OCI-LY7 (cell line): Measurements from ENCODE around the gene TMEM204. TPM values are rescaled to one million over a fixed set of nuclear protein-coding genes. Genes with fewer than 3 reads are reported as not detected.

Source experiments
- BruUV-seq: library from RNA; stranded (reverse); fragments of 400-500 nt; replicated peaks from 2 replicates; lab custom pipeline; 2021; lab: Mats Ljungman, UMichigan
- CTCF ChIA-PET: fragments of 300-600 bp; sonication (Branson Sonifier 250); formaldehyde crosslinking; loops from one replicate; lab custom pipeline; 2022; ENCODE audit warnings: antibody characterized with exemption; ENCODE audit not compliant: unreplicated experiment; lab: Charles Lee
- POLR2A ChIA-PET: fragments of 300-600 bp; sonication (Branson Sonifier 250); formaldehyde crosslinking; loops from one replicate; lab custom pipeline; 2022; ENCODE audit warnings: antibody characterized with exemption; lab: Charles Lee
- DNase-seq: peaks from one replicate; pipeline ENCODE4 v3.0.0-alpha.2; 2015; ENCODE audit warnings: low spot score
- H2AFZ ChIP-seq: fragments of 200-600 bp; sonication (generic), shearing (Covaris generic); 2 replicates; pipeline ENCODE4 v1.6.1; 2014; ENCODE audit warnings: mild to moderate bottlenecking, antibody characterized with exemption, low read length, moderate library complexity
- H3K27ac ChIP-seq: fragments of 200-600 bp; sonication (generic); 2 replicates; pipeline ENCODE4 v1.5.1; 2014; ENCODE audit warnings: mixed run types, low read depth, mild to moderate bottlenecking, moderate library complexity, low read length, inconsistent platforms; ENCODE audit not compliant: poor library complexity, severe bottlenecking
- H3K36me3 ChIP-seq: fragments of 200-600 bp; sonication (generic); 2 replicates; pipeline ENCODE4 v1.6.1; 2014; ENCODE audit warnings: mild to moderate bottlenecking, antibody characterized with exemption, low read length, moderate library complexity, mixed read lengths; ENCODE audit not compliant: insufficient read depth
- H3K4me1 ChIP-seq: fragments of 200-600 bp; sonication (generic); 2 replicates; pipeline ENCODE4 v1.5.1; 2014; ENCODE audit warnings: mild to moderate bottlenecking, low read length; ENCODE audit not compliant: insufficient read depth, poor library complexity, severe bottlenecking
- H3K4me2 ChIP-seq: fragments of 200-600 bp; sonication (generic); 2 replicates; pipeline ENCODE4 v1.6.1; 2014; ENCODE audit warnings: mild to moderate bottlenecking, low read length
- H3K4me3 ChIP-seq: fragments of 200-600 bp; sonication (generic); 2 replicates; pipeline ENCODE4 v1.5.1; 2014; ENCODE audit warnings: mild to moderate bottlenecking, low read depth, low read length; ENCODE audit not compliant: poor library complexity, severe bottlenecking
- H3K79me2 ChIP-seq: fragments of 200-600 bp; sonication (generic); 2 replicates; pipeline ENCODE4 v1.6.1; 2016; ENCODE audit warnings: low read depth, mild to moderate bottlenecking, low read length, moderate library complexity, mixed read lengths; ENCODE audit not compliant: insufficient read depth
- H3K9me2 ChIP-seq: fragments of 200-600 bp; sonication (generic); 2 replicates; pipeline ENCODE4 v1.6.1; 2016; ENCODE audit warnings: mild to moderate bottlenecking, low read length, mixed read lengths; ENCODE audit not compliant: insufficient read depth
- H3K9me3 ChIP-seq: fragments of 200-600 bp; sonication (generic); 2 replicates; pipeline ENCODE4 v1.6.1; 2014; ENCODE audit warnings: mild to moderate bottlenecking, mixed run types, low read length, mixed read lengths
- H4K20me1 ChIP-seq: fragments of 200-600 bp; sonication (generic); 2 replicates; pipeline ENCODE4 v1.6.1; 2014; ENCODE audit warnings: mild to moderate bottlenecking, antibody characterized with exemption, low read length, moderate library complexity, mixed read lengths; ENCODE audit not compliant: insufficient read depth
- EZH2phosphoT487 ChIP-seq: fragments of 200-600 bp; sonication (generic); IDR thresholded peaks from 2 replicates; pipeline ENCODE4 v1.6.1; 2018; ENCODE audit warnings: low read depth, borderline replicate concordance, mild to moderate bottlenecking, mixed run types, antibody characterized with exemption, low read length, moderate library complexity, mixed read lengths
- intact Hi-C: fragments of 100-400 bp; cut with micrococcal nuclease; formaldehyde crosslinking; loops from one replicate; pipeline ENCODE4 v1.10.0; 2022; ENCODE audit not compliant: unreplicated experiment
- total RNA-seq, 2 experiments: library from RNA; depleted of rRNA in 1 of 2; stranded (reverse); fragments of >200 nt in 1 of 2; shearing (Covaris generic) in 1 of 2; gene quantifications; 2 replicates each; pipeline ENCODE4 v1.2.3, GENCODE V29; 2014 to 2022
- TF ChIP-seq, protein P1 (sequence below): fragments of 200-600 bp; sonication (generic); conservative IDR thresholded peaks from 2 replicates; pipeline ENCODE4 v1.5.1; 2014; ENCODE audit warnings: mild to moderate bottlenecking, antibody characterized with exemption, low read length, moderate library complexity, mixed read lengths

TMEM204 gene
- total RNA-seq, 2 experiments from 2014 or later: not detected

DNA sequence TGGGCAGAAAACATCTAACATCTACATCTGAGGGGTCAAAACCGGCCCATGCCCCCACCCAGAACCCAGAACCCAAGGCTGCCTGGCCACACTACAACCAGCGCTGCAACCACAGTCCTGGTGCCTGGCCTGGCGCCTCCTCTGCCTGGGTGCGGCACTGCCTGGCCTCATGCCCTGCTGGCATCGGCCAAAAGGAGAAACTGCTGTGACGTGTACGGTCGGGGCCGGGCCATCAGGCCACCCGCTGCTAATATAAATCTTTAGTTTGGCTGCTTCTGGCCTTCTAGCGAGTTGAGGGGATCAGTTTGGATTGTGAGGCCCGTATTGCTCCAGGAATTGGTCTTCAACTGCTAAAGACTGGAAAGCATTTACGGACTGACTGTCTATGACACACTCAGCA is 22.8 kb downstream of the TMEM204 start:
- no peaks in the 10 kb centered on the region for H3K79me2 ChIP-seq
- ChIA-PET POLR2A (interaction anchor here (0.6 kb wide), 1 partner anchor 456 kb away, joined by 3 read pairs; no protein-coding TSS in a partner anchor), CTCF (no interaction called here)
- no peak overlapping the region for H3K4me3 ChIP-seq
- H3K9me3 ChIP-seq: no peaks in the 10 kb centered on the region
- no peaks in the 10 kb centered on the region for H3K9me2 ChIP-seq
- TF ChIP-seq EZH2phosphoT487: no peak
- intact Hi-C loops: no loop called here
- no peak overlapping the region for H2AFZ ChIP-seq
- DNase-seq: no peak
- BruUV-seq: no TSS peak
- H4K20me1 ChIP-seq: no peaks in the 10 kb centered on the region
- no peak overlapping the region for H3K4me2 ChIP-seq
- H3K4me1 ChIP-seq: no peaks in the 10 kb centered on the region
- no peaks in the 10 kb centered on the region for H3K36me3 ChIP-seq
- no peak overlapping the region for H3K27ac ChIP-seq

DNA sequence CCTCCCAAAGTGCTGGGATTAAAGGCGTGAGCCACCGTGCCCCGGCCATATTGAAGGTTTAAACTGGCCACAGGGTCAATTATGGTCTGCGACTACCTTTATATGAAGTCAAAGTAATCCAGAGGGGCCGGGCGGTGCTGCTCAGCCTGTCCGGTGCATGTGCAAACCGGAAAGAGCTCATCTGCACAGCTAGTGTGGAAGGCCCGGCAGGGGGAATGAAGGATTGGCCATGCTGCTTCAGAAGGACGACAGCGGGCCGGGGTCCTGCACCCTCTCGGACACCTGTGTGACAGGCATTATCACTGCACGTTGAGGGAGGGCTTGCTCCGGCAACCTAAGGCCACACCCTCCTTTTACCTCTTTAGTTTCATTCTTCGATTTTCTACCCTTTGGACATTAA is 23.6 kb downstream of the TMEM204 start:
- POLR2A ChIA-PET: no interaction called here

DNA sequence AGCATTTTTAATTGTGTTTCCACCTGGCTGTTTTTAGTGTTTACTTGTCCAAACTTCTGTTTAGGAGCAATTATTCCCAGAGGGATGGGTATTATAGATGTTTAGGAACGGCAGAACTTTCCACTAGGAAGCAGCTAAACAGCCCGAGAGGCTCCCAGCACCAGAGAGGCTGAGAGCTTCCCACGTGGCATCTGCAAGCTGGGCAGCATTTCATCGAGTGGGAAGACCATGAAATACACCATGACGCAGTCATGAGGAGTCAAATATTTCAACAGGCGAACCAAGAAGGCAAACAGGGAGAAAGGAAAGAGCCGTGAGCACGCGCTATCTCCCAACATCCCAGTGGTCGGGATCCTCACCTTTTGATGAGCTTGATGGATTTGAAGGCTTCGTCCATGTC is 24.1 kb downstream of the TMEM204 start:
- H3K27ac ChIP-seq: no peak overlapping the region
- intact Hi-C loops: no loop called here
- BruUV-seq: no TSS peak
- no peaks in the 10 kb centered on the region for H3K9me3 ChIP-seq
- POLR2A ChIA-PET: no interaction called here
- H3K4me2 ChIP-seq: no peak overlapping the region
- TF ChIP-seq EZH2phosphoT487: no peak
- TF ChIP-seq, protein P1, sequence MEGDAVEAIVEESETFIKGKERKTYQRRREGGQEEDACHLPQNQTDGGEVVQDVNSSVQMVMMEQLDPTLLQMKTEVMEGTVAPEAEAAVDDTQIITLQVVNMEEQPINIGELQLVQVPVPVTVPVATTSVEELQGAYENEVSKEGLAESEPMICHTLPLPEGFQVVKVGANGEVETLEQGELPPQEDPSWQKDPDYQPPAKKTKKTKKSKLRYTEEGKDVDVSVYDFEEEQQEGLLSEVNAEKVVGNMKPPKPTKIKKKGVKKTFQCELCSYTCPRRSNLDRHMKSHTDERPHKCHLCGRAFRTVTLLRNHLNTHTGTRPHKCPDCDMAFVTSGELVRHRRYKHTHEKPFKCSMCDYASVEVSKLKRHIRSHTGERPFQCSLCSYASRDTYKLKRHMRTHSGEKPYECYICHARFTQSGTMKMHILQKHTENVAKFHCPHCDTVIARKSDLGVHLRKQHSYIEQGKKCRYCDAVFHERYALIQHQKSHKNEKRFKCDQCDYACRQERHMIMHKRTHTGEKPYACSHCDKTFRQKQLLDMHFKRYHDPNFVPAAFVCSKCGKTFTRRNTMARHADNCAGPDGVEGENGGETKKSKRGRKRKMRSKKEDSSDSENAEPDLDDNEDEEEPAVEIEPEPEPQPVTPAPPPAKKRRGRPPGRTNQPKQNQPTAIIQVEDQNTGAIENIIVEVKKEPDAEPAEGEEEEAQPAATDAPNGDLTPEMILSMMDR: no peak
- H4K20me1 ChIP-seq: no peaks in the 10 kb centered on the region
- CTCF ChIA-PET: no interaction called here
- H3K4me3 ChIP-seq: no peak overlapping the region
- H3K36me3 ChIP-seq: no peaks in the 10 kb centered on the region
- H3K9me2 ChIP-seq: no peaks in the 10 kb centered on the region
- no peak overlapping the region for H2AFZ ChIP-seq
- no peaks in the 10 kb centered on the region for H3K4me1 ChIP-seq
- no peaks in the 10 kb centered on the region for H3K79me2 ChIP-seq
- DNase-seq: no peak

More for the DNA sequence above, 23.6 kb downstream of the TMEM204 start:
- CTCF ChIA-PET: no interaction called here
- Histone ChIP-seq H3K4me3 (no peak overlapping the region), H2AFZ (no peak overlapping the region), H3K4me2 (no peak overlapping the region), H3K36me3 (no peaks in the 10 kb centered on the region), H3K79me2 (no peaks in the 10 kb centered on the region), H3K9me3 (no peaks in the 10 kb centered on the region), H3K9me2 (no peaks in the 10 kb centered on the region), H3K27ac (no peak overlapping the region), H4K20me1 (no peaks in the 10 kb centered on the region), H3K4me1 (no peaks in the 10 kb centered on the region)
- no TSS peak for BruUV-seq
- DNase-seq: no peak
- intact Hi-C loops: no loop called here
- TF ChIP-seq EZH2phosphoT487: no peak
- TF ChIP-seq, protein P1: no peak
